Common myeloid progenitor, CD34-positive (primary cell): ENCODE measurements around the gene PPP1R1B. TPM values are rescaled to one million over a fixed set of nuclear protein-coding genes. Genes with fewer than 3 reads are reported as not detected.
A peak's percentile ranks its signal among the peaks of the same experiment; 100 is the strongest.

ENCODE experiments used
- CTCF ChIA-PET: fragments of 350-600 bp; sonication (Branson Sonifier 250); formaldehyde crosslinking; loops from one replicate; lab custom pipeline; 2021; ENCODE audit warnings: antibody characterized with exemption; lab: Charles Lee
- POLR2A ChIA-PET: fragments of 350-600 bp; sonication (Branson Sonifier 250); formaldehyde crosslinking; loops from one replicate; lab custom pipeline; 2021; ENCODE audit warnings: antibody characterized with exemption; lab: Charles Lee
- DNase-seq, 3 donors: peaks; one replicate each; pipeline versions ENCODE4 v3.0.0 to v3.0.0-alpha.2; 2013
- H3K27ac ChIP-seq, 2 experiments: 1 replicate in 1 of 2; 2 replicates in 1 of 2; pipeline ENCODE4 v1.7.0; 2013; ENCODE audit warnings: inconsistent platforms in 2 of 2, low read length in 2 of 2, mild to moderate bottlenecking in 2 of 2, low read depth in 1 of 2, moderate library complexity in 1 of 2; ENCODE audit not compliant: severe bottlenecking in 2 of 2, insufficient read depth in 1 of 2, poor library complexity in 1 of 2
- H3K27me3 ChIP-seq, 5 experiments: replicated peaks in 2 of 5; 1 replicate in 3 of 5; 2 replicates in 2 of 5; pipeline versions ENCODE4 v1.6.1 to v1.7.0; 2013; ENCODE audit warnings: low read length in 4 of 5, mild to moderate bottlenecking in 2 of 5, moderate library complexity in 2 of 5, inconsistent platforms in 1 of 5; ENCODE audit not compliant: insufficient read depth in 5 of 5, control insufficient read depth in 4 of 5
- H3K36me3 ChIP-seq, 4 experiments: 1 replicate in 2 of 4; 2 replicates in 2 of 4; pipeline versions ENCODE4 v1.6.1 to v1.7.0; 2013; ENCODE audit warnings: low read length in 3 of 4, control low read depth in 1 of 4, mild to moderate bottlenecking in 1 of 4; ENCODE audit not compliant: control insufficient read depth in 4 of 4, insufficient read depth in 4 of 4
- H3K4me1 ChIP-seq, 4 experiments: 1 replicate in 3 of 4; 2 replicates in 1 of 4; pipeline versions ENCODE4 v1.6.1 to v1.7.1; 2013; ENCODE audit warnings: low read length in 3 of 4, mild to moderate bottlenecking in 3 of 4, control low read depth in 1 of 4, inconsistent platforms in 1 of 4, moderate library complexity in 1 of 4; ENCODE audit not compliant: control insufficient read depth in 4 of 4, insufficient read depth in 4 of 4; ENCODE audit errors: control extremely low read depth in 1 of 4
- H3K4me3 ChIP-seq, 7 experiments: 1 replicate in 4 of 7; 2 replicates in 3 of 7; pipeline versions ENCODE4 v1.5.1 to v1.7.0; 2013; ENCODE audit warnings: mild to moderate bottlenecking in 7 of 7, low read length in 6 of 7, moderate library complexity in 6 of 7, inconsistent platforms in 2 of 7, low read depth in 2 of 7, control low read depth in 1 of 7; ENCODE audit not compliant: insufficient read depth in 4 of 7, control insufficient read depth in 1 of 7; ENCODE audit errors: extremely low read depth in 1 of 7
- H3K9me3 ChIP-seq, 5 experiments: 1 replicate in 4 of 5; 2 replicates in 1 of 5; pipeline versions ENCODE4 v1.6.1 to v1.7.1; 2013; ENCODE audit warnings: low read length in 4 of 5, mild to moderate bottlenecking in 2 of 5, inconsistent platforms in 1 of 5, low read depth in 1 of 5, moderate library complexity in 1 of 5; ENCODE audit not compliant: control insufficient read depth in 4 of 5, insufficient read depth in 2 of 5; ENCODE audit errors: control extremely low read depth in 1 of 5
- WGBS: methylation state at CpG from one replicate; pipeline ENCODE4 v1.1.5; 2013; ENCODE audit not compliant: insufficient coverage; 5-methylcytosine and 5-hydroxymethylcytosine counted together
- polyA plus RNA-seq: library from polyadenylated mRNA; unstranded; fragments of 120-200 nt; gene quantifications from one replicate; pipeline ENCODE4 v1.2.1, GENCODE V29; 2013

The PPP1R1B gene
- polyA plus RNA-seq, result 0.15 TPM

DNA sequence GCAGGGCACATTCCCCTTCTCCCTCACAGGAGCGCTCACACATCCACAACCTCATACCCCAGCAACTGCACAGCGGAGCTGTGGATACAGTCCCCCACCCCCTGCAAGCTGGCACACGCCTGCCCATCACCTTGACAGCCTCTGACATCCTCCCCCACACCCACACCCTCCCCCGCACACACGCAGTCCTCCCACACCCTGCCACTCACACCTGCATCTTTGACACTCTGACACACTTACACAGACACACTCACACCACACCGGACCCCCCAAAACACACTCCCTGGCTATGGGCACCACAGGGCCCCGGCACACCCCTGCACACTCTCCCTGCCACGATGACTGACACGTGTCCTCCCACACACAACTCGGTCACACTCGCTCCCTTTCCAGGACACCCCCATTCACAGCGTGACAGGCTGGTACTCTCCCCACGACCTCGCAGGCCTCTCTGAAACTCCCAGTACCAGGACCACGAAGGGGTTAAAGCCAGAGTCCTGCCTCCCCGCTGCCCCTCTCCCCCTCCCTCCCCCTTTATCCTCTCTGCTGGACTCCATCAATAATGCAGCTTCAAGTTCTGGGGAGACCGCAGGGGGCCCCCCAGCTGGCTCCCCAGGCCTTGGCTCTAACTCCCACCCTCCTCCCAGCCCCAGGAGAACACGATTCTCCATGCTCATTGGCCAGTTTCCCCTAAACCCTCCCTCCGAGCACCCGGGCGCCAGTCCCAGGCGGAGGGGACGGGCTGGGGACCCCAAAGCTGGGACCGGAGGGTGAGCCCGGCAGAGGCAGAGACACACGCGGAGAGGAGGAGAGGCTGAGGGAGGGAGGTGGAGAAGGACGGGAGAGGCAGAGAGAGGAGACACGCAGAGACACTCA is at the start of gene PPP1R1B:
PPP1R1B (plus strand) TSS at position 782 of the 876 bp plus-strand sequence. CDS start 441 bp downstream, outside the sequence.
- H3K4me1 ChIP-seq, result peaks cover 0 to 24% (median 19%) of the 10 kb centered on the region in 4 experiments
- POLR2A ChIA-PET, result no interaction called here

DNA sequence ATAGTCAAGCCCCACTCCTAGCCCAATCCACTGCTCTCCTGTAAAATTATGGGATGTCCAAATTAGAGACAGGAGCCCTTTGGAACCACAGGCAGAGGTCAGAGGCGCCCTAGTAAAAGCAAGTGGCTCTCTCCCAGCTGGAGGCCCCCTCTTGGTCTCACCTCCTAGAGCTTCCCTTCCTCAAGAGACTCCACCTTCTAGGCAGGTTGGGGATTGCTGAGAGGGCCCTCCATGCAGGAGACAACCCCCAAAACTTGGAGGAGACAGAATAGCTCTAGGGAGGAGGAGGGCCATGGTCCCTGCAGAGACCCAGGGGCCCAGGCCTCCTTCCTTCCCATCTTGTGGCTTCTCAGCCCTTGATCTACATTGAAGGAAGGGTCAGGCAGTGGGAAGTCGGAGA is 48.5 kb upstream of the PPP1R1B start:
- H3K4me1 ChIP-seq, result peaks cover 0 to 6% (median 3%) of the 10 kb centered on the region in 4 experiments
- no CpG with 5 or more reads among the region's 2 CpGs for WGBS
- DNase-seq, result no peak
- H3K36me3 ChIP-seq, result no peaks in the 10 kb centered on the region
- ChIA-PET POLR2A (no interaction called here), CTCF (interaction anchor here (1.0 to 4.6 kb wide), 5 partner anchors 11 to 55 kb away, joined by 3 to 26 read pairs (median 6); no protein-coding TSS in a partner anchor)
- H3K4me3 ChIP-seq, result no peak overlapping the region
- no peaks in the 10 kb centered on the region for H3K9me3 ChIP-seq
- H3K27me3 ChIP-seq, result peaks cover 0 to 20% (median 3%) of the 10 kb centered on the region in 5 experiments
- no peak overlapping the region for H3K27ac ChIP-seq

More for the DNA sequence above, at the start of gene PPP1R1B:
- H3K27ac ChIP-seq, result no peak within 1 kb of the TSS
- H3K4me3 ChIP-seq, result peak within 1 kb of the TSS in 5 of 7 experiments; percentile 13 to 56 (median 23)
- H3K27me3 ChIP-seq, result peaks cover 0 to 53% (median 22%) of the 10 kb centered on the region in 5 experiments
- no peak for DNase-seq
- no peaks in the 10 kb centered on the region for H3K36me3 ChIP-seq
- WGBS, result 21% methylated on average over 21 of the region's 29 CpGs
- CTCF ChIA-PET, result interaction anchor here (0.8 to 20.3 kb wide), 9 partner anchors 6 to 105 kb away, joined by 3 to 445 read pairs (median 3); partner anchors contain the start of genes PNMT, STARD3 and TCAP
- no peaks in the 10 kb centered on the region for H3K9me3 ChIP-seq

DNA sequence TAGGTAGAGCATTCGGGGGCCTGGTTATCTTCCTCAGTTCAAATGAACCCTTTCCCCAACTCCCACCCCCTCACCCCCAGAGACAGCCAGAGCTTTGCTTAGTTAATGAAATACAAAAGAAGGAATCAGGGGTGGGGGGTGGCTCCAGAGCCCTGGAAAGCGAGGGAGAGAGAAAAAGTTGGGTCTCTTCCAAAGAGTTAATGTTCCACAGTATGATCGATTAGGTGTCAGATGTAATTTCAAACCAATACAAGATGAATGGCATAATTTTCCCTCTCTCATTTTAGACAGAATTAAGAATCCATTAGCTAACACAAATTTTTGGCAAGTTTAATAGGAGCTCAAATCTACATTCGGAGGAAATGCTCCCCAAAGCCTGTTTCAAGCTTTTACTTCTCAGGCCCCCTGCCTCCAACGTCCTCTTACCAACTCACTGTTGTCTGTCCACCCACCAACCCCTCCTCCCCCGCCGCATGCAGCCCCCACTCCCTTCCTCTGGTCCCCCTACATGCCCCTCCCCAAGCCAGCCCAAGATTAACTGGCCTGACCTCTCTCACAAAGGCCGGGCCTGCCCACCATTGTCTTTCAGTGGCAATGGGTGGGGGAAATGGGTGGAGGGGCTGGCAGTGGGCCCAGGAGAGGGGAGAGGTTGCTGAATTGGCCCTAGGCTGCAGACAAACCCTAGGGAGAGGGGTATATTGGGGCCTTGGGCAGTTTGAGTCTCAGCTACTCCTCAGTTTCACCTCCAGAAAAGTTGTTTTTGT is 47.3 kb upstream of the PPP1R1B start:
- POLR2A ChIA-PET, result no interaction called here
- no peak overlapping the region for H3K27ac ChIP-seq
- H3K9me3 ChIP-seq, result no peaks in the 10 kb centered on the region
- CTCF ChIA-PET, result interaction anchor here (1.2 to 4.6 kb wide), 4 partner anchors 31 to 42 kb away, joined by 3 to 26 read pairs (median 4); no protein-coding TSS in a partner anchor
- no peaks in the 10 kb centered on the region for H3K36me3 ChIP-seq
- DNase-seq, result no peak
- no peaks in the 10 kb centered on the region for H3K4me1 ChIP-seq
- H3K4me3 ChIP-seq, result no peak overlapping the region
- peaks cover 0 to 17% (median 0%) of the 10 kb centered on the region in 5 experiments for H3K27me3 ChIP-seq
- WGBS, result 92% methylated on average over 2 of the region's 8 CpGs

DNA sequence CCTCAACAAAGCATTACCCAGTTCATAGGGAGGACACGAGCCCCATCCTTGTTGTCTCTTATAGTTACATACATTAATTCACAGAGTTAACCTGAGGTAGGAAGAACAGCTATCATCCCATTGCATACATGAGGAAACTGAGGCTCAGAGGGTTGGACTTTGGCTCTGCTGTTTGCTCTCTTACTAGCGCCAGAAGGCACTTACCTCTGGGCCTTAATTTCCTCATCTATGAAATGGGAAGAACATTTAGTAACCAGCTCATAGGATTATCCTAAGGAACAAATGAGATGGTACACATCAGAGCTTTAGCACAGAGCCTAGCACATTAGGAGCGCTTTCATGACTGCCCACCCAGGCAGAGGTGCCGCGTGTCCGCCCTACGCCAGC is 46.7 kb upstream of the PPP1R1B start:
- Histone ChIP-seq H3K27me3 (peaks cover 0 to 17% (median 0%) of the 10 kb centered on the region in 5 experiments), H3K27ac (no peak overlapping the region), H3K36me3 (no peaks in the 10 kb centered on the region), H3K4me1 (no peaks in the 10 kb centered on the region), H3K4me3 (no peak overlapping the region), H3K9me3 (no peaks in the 10 kb centered on the region)
- POLR2A ChIA-PET, result no interaction called here
- WGBS, result 91% methylated on average over 6 of the region's 7 CpGs
- CTCF ChIA-PET, result interaction anchor here (1.2 to 4.6 kb wide), 4 partner anchors 32 to 41 kb away, joined by 3 to 26 read pairs (median 4); no protein-coding TSS in a partner anchor
- DNase-seq, result no peak

DNA sequence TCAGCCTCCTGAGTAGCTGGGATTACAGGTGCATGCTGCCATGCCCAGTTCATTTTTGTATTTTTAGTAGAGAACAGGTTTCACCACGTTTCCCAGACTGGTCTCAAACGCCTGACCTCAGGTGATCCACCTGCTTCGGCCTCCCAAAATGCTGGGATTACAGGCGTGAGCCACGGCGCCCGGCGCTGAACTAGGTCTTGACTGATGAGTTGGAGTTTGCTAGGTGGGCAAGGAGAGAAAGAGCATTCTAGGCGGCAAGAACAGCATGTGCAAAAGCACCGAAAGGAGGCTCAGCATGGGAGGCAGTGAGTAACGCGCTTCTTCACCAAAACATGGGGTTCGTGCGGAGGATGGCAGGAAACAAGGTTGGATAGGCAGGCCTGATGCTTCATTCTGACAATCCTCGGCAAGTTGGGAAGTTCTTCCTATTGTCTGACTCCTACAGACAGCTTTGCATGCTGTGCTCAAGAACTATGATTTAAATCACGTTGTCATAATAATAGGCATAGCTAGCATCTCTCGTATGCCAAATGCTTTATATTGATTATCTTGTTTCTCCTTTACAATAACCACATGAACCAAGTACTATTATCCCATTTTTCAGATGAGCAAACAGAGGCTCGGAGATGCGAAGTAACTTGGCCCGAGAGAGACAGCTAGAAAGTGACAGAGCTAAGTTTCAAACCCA is 45.5 kb upstream of the PPP1R1B start:
- 95% methylated on average over 14 of the region's 20 CpGs for WGBS
- Histone ChIP-seq H3K9me3 (no peaks in the 10 kb centered on the region), H3K36me3 (no peaks in the 10 kb centered on the region), H3K27ac (no peak overlapping the region), H3K27me3 (peaks cover 0 to 17% (median 0%) of the 10 kb centered on the region in 5 experiments), H3K4me3 (no peak overlapping the region), H3K4me1 (no peaks in the 10 kb centered on the region)
- DNase-seq, result no peak
- ChIA-PET CTCF (interaction anchor here (4.6 kb wide), 1 partner anchor 33 kb away, joined by 26 read pairs; no protein-coding TSS in a partner anchor), POLR2A (no interaction called here)

DNA sequence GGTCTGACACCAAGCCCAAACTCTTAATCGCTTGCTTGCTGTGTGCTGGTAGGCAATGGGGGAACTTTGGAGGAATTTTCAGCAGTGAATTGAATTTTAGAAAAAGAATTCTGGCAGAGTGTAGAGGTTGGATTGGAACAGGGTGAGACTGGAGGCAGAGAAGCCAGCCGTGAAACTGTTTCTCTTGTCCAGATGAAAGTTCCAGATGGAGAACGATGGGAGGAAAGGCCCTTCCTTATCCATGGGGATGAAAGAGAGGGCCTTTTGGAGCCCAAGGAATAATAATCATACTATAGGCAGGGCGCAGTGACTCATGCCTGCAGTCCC is 45.0 kb upstream of the PPP1R1B start:
- Histone ChIP-seq H3K27me3 (peaks cover 0 to 17% (median 0%) of the 10 kb centered on the region in 5 experiments), H3K9me3 (no peaks in the 10 kb centered on the region), H3K4me1 (no peaks in the 10 kb centered on the region), H3K27ac (no peak overlapping the region), H3K36me3 (no peaks in the 10 kb centered on the region), H3K4me3 (no peak overlapping the region)
- 100% methylated on average over 4 of the region's 4 CpGs for WGBS
- no peak for DNase-seq
- ChIA-PET POLR2A (no interaction called here), CTCF (interaction anchor here (4.6 kb wide), 1 partner anchor 33 kb away, joined by 26 read pairs; no protein-coding TSS in a partner anchor)
